Smooth muscle cell (in vitro differentiated cells): ENCODE results near the gene RASA2. TPM values are rescaled to one million over a fixed set of nuclear protein-coding genes. Genes with fewer than 3 reads are reported as not detected.

Source experiments
- DNase-seq: peaks from one replicate; lab custom pipeline; 2025; ENCODE audit not compliant: unreplicated experiment; lab: John Stamatoyannopoulos, UW
- H2AFZ ChIP-seq: fragments of 200-600 bp; sonication (generic); 2 replicates; pipeline ENCODE4 v1.6.0; 2016; ENCODE audit warnings: antibody characterized with exemption, low read depth, mild to moderate bottlenecking
- H3F3A ChIP-seq: fragments of 200-600 bp; sonication (generic); 2 replicates; pipeline ENCODE4 v1.6.0; 2017; ENCODE audit warnings: antibody characterized with exemption, low read depth
- H3K27ac ChIP-seq: fragments of 200-600 bp; sonication (generic); 2 replicates; pipeline ENCODE4 v1.5.1; 2016; ENCODE audit warnings: low read depth, mild to moderate bottlenecking
- H3K27me3 ChIP-seq: fragments of 200-600 bp; sonication (generic); 2 replicates; pipeline ENCODE4 v1.6.1; 2016; ENCODE audit warnings: low read depth, mild to moderate bottlenecking
- H3K36me3 ChIP-seq: fragments of 200-600 bp; sonication (generic); 2 replicates; pipeline ENCODE4 v1.5.1; 2016; ENCODE audit warnings: low read depth
- H3K4me1 ChIP-seq: fragments of 200-600 bp; sonication (generic); 2 replicates; pipeline ENCODE4 v1.5.1; 2016; ENCODE audit warnings: low read depth
- H3K4me2 ChIP-seq: fragments of 200-600 bp; sonication (generic); 2 replicates; pipeline ENCODE4 v1.6.0; 2016; ENCODE audit warnings: mild to moderate bottlenecking
- H3K4me3 ChIP-seq: fragments of 200-600 bp; sonication (generic); 2 replicates; pipeline ENCODE4 v1.5.1; 2016; ENCODE audit warnings: mild to moderate bottlenecking
- H3K79me2 ChIP-seq: fragments of 200-600 bp; sonication (generic); 2 replicates; pipeline ENCODE4 v1.6.0; 2016; ENCODE audit warnings: low read depth, mild to moderate bottlenecking
- H3K9ac ChIP-seq: fragments of 200-600 bp; sonication (generic); 2 replicates; pipeline ENCODE4 v1.6.0; 2016; ENCODE audit warnings: low read depth
- H3K9me3 ChIP-seq: fragments of 200-600 bp; sonication (generic); replicated peaks from 2 replicates; pipeline ENCODE4 v1.5.1; 2016; ENCODE audit warnings: low read depth
- H4K20me1 ChIP-seq: fragments of 200-600 bp; sonication (generic); 2 replicates; pipeline ENCODE4 v1.6.0; 2016; ENCODE audit warnings: low read depth
- CTCF ChIP-seq: fragments of 200-600 bp; sonication (generic); IDR thresholded peaks from 2 replicates; pipeline ENCODE4 v1.5.1; 2017; ENCODE audit warnings: borderline replicate concordance, mild to moderate bottlenecking, antibody characterized with exemption; ENCODE audit not compliant: insufficient read depth, poor library complexity, severe bottlenecking
- WGBS: methylation state at CpG from one replicate; pipeline ENCODE4 v1.1.7; 2016; ENCODE audit warnings: low lambda C conversion rate; 5-methylcytosine and 5-hydroxymethylcytosine counted together
- polyA plus RNA-seq: library from polyadenylated mRNA; unstranded; fragments of >200 nt; fragmentation: Nextera tagmentation; extraction: Ambion mirVana; gene quantifications from 2 replicates; pipeline ENCODE4 v1.2.1, GENCODE V29; 2016
- total RNA-seq: library from RNA; depleted of rRNA; stranded (reverse); fragments of >200 nt; gene quantifications from 2 replicates; pipeline ENCODE4 v1.2.3, GENCODE V29; 2014

RASA2 gene
- total and polyA plus RNA-seq, 2 experiments from 2014 or later, result 4.9 to 20.0 TPM

GRCh38 chr3:141643796-141644195 lies 157.0 kb downstream of the RASA2 start:
- Histone ChIP-seq H3F3A (no peaks in the 10 kb centered on the region), H2AFZ (no peak overlapping the region), H3K36me3 (no peaks in the 10 kb centered on the region), H3K27ac (no peak overlapping the region), H3K4me1 (no peaks in the 10 kb centered on the region), H3K79me2 (no peaks in the 10 kb centered on the region), H3K4me3 (no peak overlapping the region), H3K9me3 (no peaks in the 10 kb centered on the region), H3K27me3 (no peaks in the 10 kb centered on the region), H3K9ac (no peak overlapping the region), H4K20me1 (no peaks in the 10 kb centered on the region), H3K4me2 (no peak overlapping the region)
- WGBS, result 79% methylated on average over 1 of the region's 1 CpG
- TF ChIP-seq CTCF, result no peak
- DNase-seq, result no peak

GRCh38 chr3:141644931-141645330 lies 158.1 kb downstream of the RASA2 start:
- H3K4me2 ChIP-seq, result no peak overlapping the region
- H3K79me2 ChIP-seq, result no peaks in the 10 kb centered on the region
- no peak overlapping the region for H3K4me3 ChIP-seq
- H2AFZ ChIP-seq, result no peak overlapping the region
- H3K27me3 ChIP-seq, result no peaks in the 10 kb centered on the region
- H3K4me1 ChIP-seq, result no peaks in the 10 kb centered on the region
- H3K36me3 ChIP-seq, result no peaks in the 10 kb centered on the region
- H3K9ac ChIP-seq, result no peak overlapping the region
- 55% methylated on average over 5 of the region's 5 CpGs for WGBS
- H3F3A ChIP-seq, result no peaks in the 10 kb centered on the region
- no peak overlapping the region for H3K27ac ChIP-seq
- no peak for DNase-seq
- no peaks in the 10 kb centered on the region for H4K20me1 ChIP-seq
- no peaks in the 10 kb centered on the region for H3K9me3 ChIP-seq
- TF ChIP-seq CTCF, result peak; percentile 59

DNA sequence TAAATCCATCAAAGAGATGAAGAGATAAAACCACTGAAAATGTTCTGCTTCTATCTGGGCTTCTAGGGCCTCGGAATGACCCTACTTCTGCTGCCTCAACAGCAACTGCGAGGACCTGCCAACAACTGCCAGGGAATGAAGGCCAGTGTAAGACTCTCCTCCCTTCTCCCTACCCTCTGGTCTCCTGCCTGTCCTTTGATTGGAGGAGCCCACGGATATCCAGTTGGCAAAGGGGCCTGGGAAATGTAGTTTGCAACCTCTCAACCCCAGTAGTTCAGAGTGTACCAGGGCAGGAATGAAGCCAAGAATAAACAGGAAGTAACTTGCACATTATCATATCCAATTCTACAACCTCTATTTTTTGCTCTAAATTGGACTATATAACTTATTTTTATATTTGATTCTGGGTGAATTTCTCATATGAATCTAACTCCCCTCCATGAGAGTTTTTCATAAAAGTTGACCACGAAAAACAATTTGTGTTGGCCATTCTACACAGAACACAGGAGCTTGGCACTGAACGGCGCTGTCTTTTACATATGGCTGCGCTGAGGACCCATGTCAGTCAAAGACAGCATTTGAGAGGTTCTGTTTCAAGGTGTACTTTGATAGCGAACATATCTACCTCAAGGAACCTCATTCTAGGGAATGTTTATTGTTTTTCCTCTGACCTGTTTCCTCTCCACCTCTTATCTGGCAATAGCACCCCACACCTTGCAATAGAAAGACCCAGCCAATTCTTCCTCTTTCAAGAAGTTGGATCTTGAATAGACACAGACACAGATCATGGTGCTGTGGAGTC lies 160.1 kb downstream of the RASA2 start:
- Histone ChIP-seq H3K4me3 (no peak overlapping the region), H3K27ac (no peak overlapping the region), H3K79me2 (no peaks in the 10 kb centered on the region), H3K36me3 (no peaks in the 10 kb centered on the region), H2AFZ (no peak overlapping the region), H3F3A (no peaks in the 10 kb centered on the region), H3K9me3 (no peaks in the 10 kb centered on the region), H3K4me1 (no peaks in the 10 kb centered on the region), H3K9ac (no peak overlapping the region), H3K4me2 (no peak overlapping the region), H4K20me1 (no peaks in the 10 kb centered on the region), H3K27me3 (no peaks in the 10 kb centered on the region)
- 71% methylated on average over 8 of the region's 8 CpGs for WGBS
- no peak for DNase-seq
- no peak for TF ChIP-seq CTCF

- Histone ChIP-seq H3K9ac (no peak overlapping the region), H3K36me3 (no peaks in the 10 kb centered on the region), H2AFZ (no peak overlapping the region), H4K20me1 (no peaks in the 10 kb centered on the region), H3K4me2 (no peak overlapping the region), H3K9me3 (no peaks in the 10 kb centered on the region), H3F3A (no peaks in the 10 kb centered on the region), H3K27ac (no peak overlapping the region), H3K27me3 (no peaks in the 10 kb centered on the region), H3K4me3 (no peak overlapping the region), H3K4me1 (no peaks in the 10 kb centered on the region), H3K79me2 (no peaks in the 10 kb centered on the region)
- DNase-seq, result no peak
- WGBS, result 51% methylated on average over 3 of the region's 3 CpGs
- no peak for TF ChIP-seq CTCF
Observed at GRCh38 chr3:141647562-141647915, 160.7 kb downstream of the RASA2 start.
